ENCODE measurements around the gene MTURN.

- TF ChIP-seq CTCF (IDR thresholded peaks at IDR 0.05) (no peak), POLR2A (IDR thresholded peaks at IDR 0.05) (no peak)
Measured at GRCh38 chr7:30091491-30091912, 43.3 kb upstream of the MTURN start.

All from Peyer's patch (tissue), 4 donors.